WTC11 (cell line): ENCODE results near the gene SAMD9.

Source experiments
- ARID4B ChIP-seq: sonication (generic); formaldehyde crosslinking; IDR thresholded peaks from 2 replicates; pipeline ENCODE4 v1.8.0; 2023; ENCODE audit warnings: missing genetic modification reagents, mild to moderate bottlenecking, borderline replicate concordance
- ATF3 ChIP-seq: sonication (generic); formaldehyde crosslinking; conservative IDR thresholded peaks from 2 replicates; pipeline ENCODE4 v1.8.1; 2022; ENCODE audit warnings: mild to moderate bottlenecking, missing genetic modification reagents
- CTCF ChIP-seq: fragments of 200-600 bp; IDR thresholded peaks from 2 replicates; pipeline ENCODE4 v1.8.0; 2022; ENCODE audit warnings: antibody characterized with exemption
- FOXP4 ChIP-seq: sonication (generic); formaldehyde crosslinking; IDR thresholded peaks from 2 replicates; pipeline ENCODE4 v1.8.0; 2022; ENCODE audit warnings: mild to moderate bottlenecking, missing genetic modification reagents
- MXD4 ChIP-seq: fragments of 250-450 bp; sonication (Bioruptor Pico); IDR thresholded peaks from 2 replicates; pipeline ENCODE4 v1.8.0; 2021; ENCODE audit warnings: mild to moderate bottlenecking, moderate library complexity, borderline replicate concordance
- NR3C1 ChIP-seq: sonication (generic); formaldehyde crosslinking; conservative IDR thresholded peaks from 2 replicates; pipeline ENCODE4 v1.8.1; 2023; ENCODE audit warnings: low read depth, mild to moderate bottlenecking, missing genetic modification reagents
- PRDM15 ChIP-seq: sonication (generic); formaldehyde crosslinking; IDR thresholded peaks from 2 replicates; pipeline ENCODE4 v1.8.0; 2022; ENCODE audit warnings: missing genetic modification reagents
- ZBTB43 ChIP-seq: sonication (generic); formaldehyde crosslinking; IDR thresholded peaks from 2 replicates; pipeline ENCODE4 v1.8.1; 2023; ENCODE audit warnings: mild to moderate bottlenecking, missing genetic modification reagents
- ZNF263 ChIP-seq: sonication (generic); formaldehyde crosslinking; IDR thresholded peaks from 2 replicates; pipeline ENCODE4 v1.8.1; 2022; ENCODE audit warnings: low read depth, mild to moderate bottlenecking, moderate library complexity, missing genetic modification reagents

GRCh38 chr7:93060025-93060424, 57.8 kb downstream of the SAMD9 start:
- TF ChIP-seq NR3C1 (CRISPR knock-in tag) (no peak), CTCF (no peak), ZNF263 (no peak), MXD4 (CRISPR knock-in tag) (no peak), ATF3 (CRISPR knock-in tag) (no peak), PRDM15 (CRISPR knock-in tag) (no peak), ARID4B (CRISPR knock-in tag) (no peak), ZBTB43 (CRISPR knock-in tag) (no peak), FOXP4 (CRISPR knock-in tag) (no peak)
